AML-193 (cell line): ENCODE results near the gene MEGF9.

ENCODE experiments used
- DNase-seq, 2 experiments: peaks; one replicate each; lab custom pipeline; 2025; lab: John Stamatoyannopoulos, UW

Gene MEGF9

GRCh38 chr9:120702075-120702474, 12.2 kb downstream of the MEGF9 start:
- no peak for DNase-seq

GRCh38 chr9:120701248-120701647, 13.0 kb downstream of the MEGF9 start:
- DNase-seq = no peak

GRCh38 chr9:120698766-120699165, 15.5 kb downstream of the MEGF9 start:
- DNase-seq = no peak

GRCh38 chr9:120697448-120697847, 16.8 kb downstream of the MEGF9 start:
- DNase-seq = no peak

- DNase-seq = no peak
These were observed 17.6 kb downstream of the MEGF9 start for GRCh38 chr9:120696551-120697230.

GRCh38 chr9:120694559-120694958, 19.7 kb downstream of the MEGF9 start:
- DNase-seq = peak in 1 of 2 experiments; percentile 18

GRCh38 chr9:120693700-120694008, 20.6 kb downstream of the MEGF9 start:
- DNase-seq = no peak

- DNase-seq = peak; percentile 93 to 95
These were observed 21.2 kb downstream of the MEGF9 start for GRCh38 chr9:120692901-120693699.

GRCh38 chr9:120690372-120690771, 23.9 kb downstream of the MEGF9 start:
- DNase-seq = no peak

- DNase-seq = no peak
These were observed 24.4 kb downstream of the MEGF9 start for GRCh38 chr9:120689860-120690259.

GRCh38 chr9:120688758-120689157, 25.5 kb downstream of the MEGF9 start:
- DNase-seq = no peak

- no peak for DNase-seq
These were observed 31.1 kb downstream of the MEGF9 start for GRCh38 chr9:120683150-120683549.

- DNase-seq = no peak
These were observed 33.1 kb downstream of the MEGF9 start for GRCh38 chr9:120681121-120681520.

- DNase-seq = no peak
These were observed 33.7 kb downstream of the MEGF9 start for GRCh38 chr9:120680579-120680978.

GRCh38 chr9:120680161-120680560, 34.1 kb downstream of the MEGF9 start:
- no peak for DNase-seq

GRCh38 chr9:120677965-120678364, 36.3 kb downstream of the MEGF9 start:
- no peak for DNase-seq

- DNase-seq = peak; percentile 90 to 93
These were observed 37.4 kb downstream of the MEGF9 start for GRCh38 chr9:120676767-120677402.

- no peak for DNase-seq
These were observed 45.9 kb downstream of the MEGF9 start for GRCh38 chr9:120668399-120668798.

GRCh38 chr9:120663950-120664349, 50.3 kb downstream of the MEGF9 start:
- DNase-seq = no peak

GRCh38 chr9:120663380-120663779, 50.9 kb downstream of the MEGF9 start:
- peak; percentile 63 to 73 for DNase-seq

GRCh38 chr9:120662513-120662912, 51.8 kb downstream of the MEGF9 start:
- DNase-seq = no peak

- DNase-seq = no peak
These were observed 54.6 kb downstream of the MEGF9 start for GRCh38 chr9:120659676-120660075.

- DNase-seq = no peak
These were observed 55.1 kb downstream of the MEGF9 start for GRCh38 chr9:120659209-120659608.
